ENCODE measurements around the gene C10orf67.

The C10orf67 gene

GRCh38 chr10:23230582-23230981 lies 114.0 kb downstream of the C10orf67 start:
- Histone ChIP-seq H3K4me3 (ENCODE audit: low read length) (no peak overlapping the region), H3K79me2 (ENCODE audit: control insufficient read depth, low read length) (no peaks in the 10 kb centered on the region), H3F3A (ENCODE audit: control insufficient read depth, insufficient read depth) (no peaks in the 10 kb centered on the region), H3K9me3 (ENCODE audit: control insufficient read depth, insufficient read depth, low read length) (no peaks in the 10 kb centered on the region), H3K4me1 (ENCODE audit: control insufficient read depth, low read length) (peaks cover 6% of the 10 kb centered on the region), H3K9me2 (replicated peaks; ENCODE audit: control insufficient read depth, low read length) (no peaks in the 10 kb centered on the region), H3K27me3 (ENCODE audit: control insufficient read depth, low read length) (no peaks in the 10 kb centered on the region), H3K36me3 (ENCODE audit: control insufficient read depth, low read length) (no peaks in the 10 kb centered on the region), H3K27ac (ENCODE audit: low read depth, low read length) (no peak overlapping the region), H3K4me2 (ENCODE audit: low read length) (no peak overlapping the region), H4K20me1 (ENCODE audit: control insufficient read depth, insufficient read depth, low read depth, low read length) (no peaks in the 10 kb centered on the region)
- no peak for TF ChIP-seq EZH2phosphoT487 (IDR thresholded peaks at IDR 0.05; ENCODE audit: borderline replicate concordance, low read length)
- TF ChIP-seq, protein P1, sequence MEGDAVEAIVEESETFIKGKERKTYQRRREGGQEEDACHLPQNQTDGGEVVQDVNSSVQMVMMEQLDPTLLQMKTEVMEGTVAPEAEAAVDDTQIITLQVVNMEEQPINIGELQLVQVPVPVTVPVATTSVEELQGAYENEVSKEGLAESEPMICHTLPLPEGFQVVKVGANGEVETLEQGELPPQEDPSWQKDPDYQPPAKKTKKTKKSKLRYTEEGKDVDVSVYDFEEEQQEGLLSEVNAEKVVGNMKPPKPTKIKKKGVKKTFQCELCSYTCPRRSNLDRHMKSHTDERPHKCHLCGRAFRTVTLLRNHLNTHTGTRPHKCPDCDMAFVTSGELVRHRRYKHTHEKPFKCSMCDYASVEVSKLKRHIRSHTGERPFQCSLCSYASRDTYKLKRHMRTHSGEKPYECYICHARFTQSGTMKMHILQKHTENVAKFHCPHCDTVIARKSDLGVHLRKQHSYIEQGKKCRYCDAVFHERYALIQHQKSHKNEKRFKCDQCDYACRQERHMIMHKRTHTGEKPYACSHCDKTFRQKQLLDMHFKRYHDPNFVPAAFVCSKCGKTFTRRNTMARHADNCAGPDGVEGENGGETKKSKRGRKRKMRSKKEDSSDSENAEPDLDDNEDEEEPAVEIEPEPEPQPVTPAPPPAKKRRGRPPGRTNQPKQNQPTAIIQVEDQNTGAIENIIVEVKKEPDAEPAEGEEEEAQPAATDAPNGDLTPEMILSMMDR (IDR thresholded peaks at IDR 0.05; ENCODE audit: low read depth, low read length, poor library complexity, severe bottlenecking) = no peak

GRCh38 chr10:23217471-23217870 lies 127.1 kb downstream of the C10orf67 start:
- H3K27ac ChIP-seq (ENCODE audit: low read depth, low read length) = no peak overlapping the region
- no peaks in the 10 kb centered on the region for H3K79me2 ChIP-seq (ENCODE audit: control insufficient read depth, low read length)
- H4K20me1 ChIP-seq (ENCODE audit: control insufficient read depth, insufficient read depth, low read depth, low read length) = no peaks in the 10 kb centered on the region
- no peak overlapping the region for H3K4me3 ChIP-seq (ENCODE audit: low read length)
- H3K9me3 ChIP-seq (ENCODE audit: control insufficient read depth, insufficient read depth, low read length) = no peaks in the 10 kb centered on the region; the same call in 1 of the 2 replicates
- no peak for TF ChIP-seq EZH2phosphoT487 (IDR thresholded peaks at IDR 0.05; ENCODE audit: borderline replicate concordance, low read length)
- TF ChIP-seq, protein P1 (IDR thresholded peaks at IDR 0.05; ENCODE audit: low read depth, low read length, poor library complexity, severe bottlenecking) = no peak
- H3K4me2 ChIP-seq (ENCODE audit: low read length) = no peak overlapping the region
- H3K27me3 ChIP-seq (ENCODE audit: control insufficient read depth, low read length) = peaks cover 13% of the 10 kb centered on the region; the same call in 1 of the 2 replicates
- no peaks in the 10 kb centered on the region for H3F3A ChIP-seq (ENCODE audit: control insufficient read depth, insufficient read depth)
- no peaks in the 10 kb centered on the region for H3K9me2 ChIP-seq (replicated peaks; ENCODE audit: control insufficient read depth, low read length)
- H3K4me1 ChIP-seq (ENCODE audit: control insufficient read depth, low read length) = no peaks in the 10 kb centered on the region
- no peaks in the 10 kb centered on the region for H3K36me3 ChIP-seq (ENCODE audit: control insufficient read depth, low read length)

GRCh38 chr10:23205972-23206642 lies 138.5 kb downstream of the C10orf67 start:
- no peaks in the 10 kb centered on the region for H3K36me3 ChIP-seq (ENCODE audit: control insufficient read depth, low read length)
- no peaks in the 10 kb centered on the region for H3F3A ChIP-seq (ENCODE audit: control insufficient read depth, insufficient read depth)
- TF ChIP-seq EZH2phosphoT487 (IDR thresholded peaks at IDR 0.05; ENCODE audit: borderline replicate concordance, low read length) = no peak
- TF ChIP-seq, protein P1 (IDR thresholded peaks at IDR 0.05; ENCODE audit: low read depth, low read length, poor library complexity, severe bottlenecking) = no peak
- H3K79me2 ChIP-seq (ENCODE audit: control insufficient read depth, low read length) = no peaks in the 10 kb centered on the region
- H3K27me3 ChIP-seq (ENCODE audit: control insufficient read depth, low read length) = peaks cover 20% of the 10 kb centered on the region
- H3K4me3 ChIP-seq (ENCODE audit: low read length) = no peak overlapping the region
- H3K4me2 ChIP-seq (ENCODE audit: low read length) = no peak overlapping the region
- H3K9me3 ChIP-seq (ENCODE audit: control insufficient read depth, insufficient read depth, low read length) = peaks cover 3% of the 10 kb centered on the region; the same call in 1 of the 2 replicates
- no peaks in the 10 kb centered on the region for H4K20me1 ChIP-seq (ENCODE audit: control insufficient read depth, insufficient read depth, low read depth, low read length)
- H3K4me1 ChIP-seq (ENCODE audit: control insufficient read depth, low read length) = no peaks in the 10 kb centered on the region
- no peak overlapping the region for H3K27ac ChIP-seq (ENCODE audit: low read depth, low read length)
- H3K9me2 ChIP-seq (replicated peaks; ENCODE audit: control insufficient read depth, low read length) = no peaks in the 10 kb centered on the region
